SJSA1 (cell line): Measurements from ENCODE around the gene KLK14. TPM values are rescaled to one million over a fixed set of nuclear protein-coding genes. Genes with fewer than 3 reads are reported as not detected.
A peak's percentile ranks its signal among the peaks of the same experiment; 100 is the strongest.

Experiments used
- DNase-seq, 2 experiments: peaks; one replicate each; pipeline ENCODE4 v3.0.0-alpha.2; 2015 to 2020; ENCODE audit warnings: low spot score in 2 of 2, low read depth in 1 of 2
- H3K27ac ChIP-seq: fragments of 250-450 bp; sonication (Bioruptor Pico); 2 replicates; pipeline ENCODE4 v1.5.1; 2020; ENCODE audit warnings: mild to moderate bottlenecking, moderate library complexity
- H3K27me3 ChIP-seq: fragments of 250-450 bp; sonication (Bioruptor Pico); replicated peaks from 2 replicates; pipeline ENCODE4 v1.5.1; 2020; ENCODE audit warnings: mild to moderate bottlenecking, moderate library complexity
- H3K36me3 ChIP-seq: fragments of 250-450 bp; sonication (Bioruptor Pico); 2 replicates; pipeline ENCODE4 v1.5.1; 2020; ENCODE audit warnings: mild to moderate bottlenecking
- H3K4me1 ChIP-seq: fragments of 250-450 bp; sonication (Bioruptor Pico); replicated peaks from 2 replicates; pipeline ENCODE4 v1.6.1; 2021; ENCODE audit warnings: mild to moderate bottlenecking
- H3K4me3 ChIP-seq: fragments of 250-450 bp; sonication (Bioruptor Pico); 2 replicates; pipeline ENCODE4 v1.5.1; 2020; ENCODE audit warnings: mild to moderate bottlenecking
- H3K9me3 ChIP-seq: fragments of 250-450 bp; sonication (Bioruptor Pico); replicated peaks from 2 replicates; pipeline ENCODE4 v1.5.1; 2020; ENCODE audit warnings: mild to moderate bottlenecking
- total RNA-seq: library from RNA; depleted of rRNA; stranded (reverse); fragments of >200 nt; shearing (Covaris generic); gene quantifications from 2 replicates; pipeline ENCODE4 v1.2.3, GENCODE V29; 2014; rRNA removed

The KLK14 gene
- total RNA-seq: not detected in 2 replicates

GRCh38 chr19:51082611-51083010 is at the start of gene KLK14:
Gene KLK14 (minus strand): TSS chr19:51082887. CDS start chr19:51082614, 273 bp downstream.
- Histone ChIP-seq H3K27me3 (peaks cover 3% of the 10 kb centered on the region; the same call in 1 of the 2 replicates), H3K9me3 (no peaks in the 10 kb centered on the region), H3K4me1 (no peaks in the 10 kb centered on the region), H3K27ac (no peak within 1 kb of the TSS), H3K4me3 (no peak within 1 kb of the TSS), H3K36me3 (no peaks in the 10 kb centered on the region)
- DNase-seq: no peak

GRCh38 chr19:51131780-51132680 is 49.3 kb upstream of the KLK14 start:
- Histone ChIP-seq H3K27ac (no peak overlapping the region), H3K27me3 (peaks cover 5% of the 10 kb centered on the region; the same call in 1 of the 2 replicates), H3K4me1 (peaks cover 20% of the 10 kb centered on the region), H3K9me3 (peaks cover 5% of the 10 kb centered on the region; the same call in 1 of the 2 replicates), H3K36me3 (no peaks in the 10 kb centered on the region), H3K4me3 (no peak overlapping the region)
- no peak for DNase-seq

- Histone ChIP-seq H3K36me3 (no peaks in the 10 kb centered on the region), H3K27me3 (peaks cover 1% of the 10 kb centered on the region; the same call in 1 of the 2 replicates), H3K4me1 (peaks cover 20% of the 10 kb centered on the region), H3K4me3 (no peak overlapping the region), H3K27ac (no peak overlapping the region), H3K9me3 (no peaks in the 10 kb centered on the region; the same call in 1 of the 2 replicates)
- DNase-seq: no peak
Observed at GRCh38 chr19:51129716-51130115, 47.0 kb upstream of the KLK14 start.

GRCh38 chr19:51128227-51128626 is 45.5 kb upstream of the KLK14 start:
- DNase-seq: no peak
- Histone ChIP-seq H3K9me3 (no peaks in the 10 kb centered on the region), H3K4me3 (no peak overlapping the region), H3K27me3 (no peaks in the 10 kb centered on the region; the same call in 1 of the 2 replicates), H3K36me3 (no peaks in the 10 kb centered on the region), H3K4me1 (peaks cover 20% of the 10 kb centered on the region), H3K27ac (no peak overlapping the region)

GRCh38 chr19:51127755-51128154 is 45.1 kb upstream of the KLK14 start:
- Histone ChIP-seq H3K9me3 (no peaks in the 10 kb centered on the region), H3K4me3 (no peak overlapping the region), H3K4me1 (peaks cover 20% of the 10 kb centered on the region), H3K27ac (no peak overlapping the region), H3K36me3 (no peaks in the 10 kb centered on the region), H3K27me3 (no peaks in the 10 kb centered on the region; the same call in 1 of the 2 replicates)
- DNase-seq: peak; percentile 33 to 77

GRCh38 chr19:51127032-51127431 is 44.3 kb upstream of the KLK14 start:
- Histone ChIP-seq H3K36me3 (no peaks in the 10 kb centered on the region), H3K9me3 (no peaks in the 10 kb centered on the region), H3K4me1 (peaks cover 20% of the 10 kb centered on the region), H3K4me3 (no peak overlapping the region), H3K27me3 (no peaks in the 10 kb centered on the region; the same call in 1 of the 2 replicates), H3K27ac (no peak overlapping the region)
- DNase-seq: no peak

- no peaks in the 10 kb centered on the region; the same call in 1 of the 2 replicates for H3K27me3 ChIP-seq
- no peak overlapping the region for H3K27ac ChIP-seq
- H3K4me1 ChIP-seq: peaks cover 20% of the 10 kb centered on the region
- DNase-seq: no peak
- no peaks in the 10 kb centered on the region for H3K9me3 ChIP-seq
- H3K4me3 ChIP-seq: no peak overlapping the region
- H3K36me3 ChIP-seq: no peaks in the 10 kb centered on the region
Observed at GRCh38 chr19:51125421-51126075, 42.9 kb upstream of the KLK14 start.

GRCh38 chr19:51124729-51125128 is 42.0 kb upstream of the KLK14 start, which contains the start of gene SIGLEC9:
Gene SIGLEC9 (plus strand): TSS chr19:51124906. CDS start chr19:51124975, 69 bp downstream.
- Histone ChIP-seq H3K9me3 (no peaks in the 10 kb centered on the region), H3K4me1 (peaks cover 20% of the 10 kb centered on the region), H3K36me3 (no peaks in the 10 kb centered on the region), H3K27ac (no peak within 1 kb of the TSS), H3K4me3 (no peak within 1 kb of the TSS), H3K27me3 (no peaks in the 10 kb centered on the region; the same call in 1 of the 2 replicates)
- DNase-seq: no peak

- H3K9me3 ChIP-seq: no peaks in the 10 kb centered on the region
Observed at GRCh38 chr19:51124216-51124615, 41.5 kb upstream of the KLK14 start.

GRCh38 chr19:51123802-51124201 is 41.1 kb upstream of the KLK14 start:
- Histone ChIP-seq H3K4me1 (peaks cover 12% of the 10 kb centered on the region), H3K4me3 (no peak overlapping the region), H3K9me3 (no peaks in the 10 kb centered on the region), H3K36me3 (no peaks in the 10 kb centered on the region), H3K27me3 (no peaks in the 10 kb centered on the region; the same call in 1 of the 2 replicates), H3K27ac (no peak overlapping the region)
- no peak for DNase-seq

More at GRCh38 chr19:51124216-51124615, 41.5 kb upstream of the KLK14 start:
- Histone ChIP-seq H3K36me3 (no peaks in the 10 kb centered on the region), H3K27me3 (no peaks in the 10 kb centered on the region; the same call in 1 of the 2 replicates), H3K4me1 (peaks cover 17% of the 10 kb centered on the region), H3K27ac (no peak overlapping the region), H3K4me3 (no peak overlapping the region)
- no peak for DNase-seq

- no peaks in the 10 kb centered on the region; the same call in 1 of the 2 replicates for H3K27me3 ChIP-seq
- H3K27ac ChIP-seq: no peak overlapping the region
- peaks cover 8% of the 10 kb centered on the region for H3K4me1 ChIP-seq
- no peak overlapping the region for H3K4me3 ChIP-seq
- H3K9me3 ChIP-seq: no peaks in the 10 kb centered on the region
- H3K36me3 ChIP-seq: no peaks in the 10 kb centered on the region
- no peak for DNase-seq
Observed at GRCh38 chr19:51123381-51123800, 40.7 kb upstream of the KLK14 start.

- H3K4me1 ChIP-seq: no peaks in the 10 kb centered on the region
- H3K27me3 ChIP-seq: peaks cover 3% of the 10 kb centered on the region
- H3K4me3 ChIP-seq: no peak overlapping the region
- no peaks in the 10 kb centered on the region for H3K9me3 ChIP-seq
- no peaks in the 10 kb centered on the region for H3K36me3 ChIP-seq
- no peak for DNase-seq
- no peak overlapping the region for H3K27ac ChIP-seq
Observed at GRCh38 chr19:51122112-51122981, 39.7 kb upstream of the KLK14 start.

- Histone ChIP-seq H3K4me3 (no peak overlapping the region), H3K27ac (no peak overlapping the region), H3K4me1 (no peaks in the 10 kb centered on the region), H3K9me3 (no peaks in the 10 kb centered on the region), H3K36me3 (no peaks in the 10 kb centered on the region), H3K27me3 (peaks cover 14% of the 10 kb centered on the region)
- no peak for DNase-seq
Observed at GRCh38 chr19:51121257-51121656, 38.6 kb upstream of the KLK14 start.
